ENCODE results near the gene SLC41A3. TPM values are rescaled to one million over a fixed set of nuclear protein-coding genes. Genes with fewer than 3 reads are reported as not detected.
A peak's percentile ranks its signal among the peaks of the same experiment; 100 is the strongest.
"Not testable (repeated sequence)": the region's sequence is repeated elsewhere in the genome, so short reads cannot be mapped to it uniquely, and the experiment has no call there.

The SLC41A3 gene
- polyA plus RNA-seq, 2 of the 4 experiments (the other 2 are of a cell fraction): 18.9 to 24.2 TPM

DNA sequence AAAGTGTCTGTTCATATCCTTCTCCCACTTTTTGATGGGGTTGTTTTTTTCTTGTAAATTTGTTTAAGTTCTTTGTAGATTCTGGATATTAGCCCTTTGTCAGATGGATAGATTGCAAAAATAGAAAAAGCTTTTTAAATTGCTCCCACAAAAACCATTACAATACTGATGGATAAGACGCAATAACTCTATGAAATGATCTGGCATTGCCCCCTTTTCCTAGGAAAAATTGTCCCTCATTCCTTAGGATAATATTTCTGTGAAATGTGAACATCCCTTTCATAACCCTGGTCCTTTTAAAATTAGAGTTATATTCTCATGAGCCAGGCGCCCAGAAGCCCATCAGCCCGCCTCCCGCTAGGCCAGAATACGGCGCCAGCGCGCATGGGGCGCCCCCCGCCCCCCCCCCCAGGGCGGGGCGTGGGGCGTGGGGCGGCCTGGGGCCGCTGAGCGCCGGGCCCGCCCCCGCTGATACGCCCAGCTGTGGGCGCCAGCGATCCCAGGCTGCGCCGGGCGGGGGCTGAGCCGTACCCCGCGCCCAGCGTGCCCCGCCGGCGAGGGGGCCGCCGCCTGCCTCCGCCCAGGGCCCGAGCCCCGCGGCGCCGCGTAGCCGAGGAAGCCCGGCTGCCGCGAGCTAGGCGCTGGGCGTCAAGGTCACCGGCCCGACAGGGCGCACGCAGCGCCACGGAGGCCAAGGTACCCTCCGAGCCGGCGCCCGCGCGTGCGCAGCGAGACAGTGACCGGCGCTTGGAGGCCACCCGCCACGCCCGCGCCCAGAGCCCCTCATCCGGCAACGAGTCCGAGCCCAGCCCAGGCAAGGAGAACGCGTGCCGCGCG, 126.0 kb downstream of the SLC41A3 start:
- H3K27ac ChIP-seq: peak overlapping the region; percentile 50 to 84; a peak in 4 of 6 replicates
- no peak for DNase-seq (ENCODE audit: low read depth in 1 of 2, low spot score in 1 of 2)
- H3K4me2 ChIP-seq: peak overlapping the region; percentile 82
- WGBS (ENCODE audit: missing lambda C conversion rate): 85% methylated on average over 1 of the region's 75 CpGs
- POLR2A ChIA-PET: no interaction called here
- peak; percentile 78 to 81 for ATAC-seq
- CTCF ChIA-PET: no interaction called here
- no peaks in the 10 kb centered on the region for H3K9me3 ChIP-seq
- peak overlapping the region; percentile 47 for H3K4me3 ChIP-seq
- TF ChIP-seq, protein P1, sequence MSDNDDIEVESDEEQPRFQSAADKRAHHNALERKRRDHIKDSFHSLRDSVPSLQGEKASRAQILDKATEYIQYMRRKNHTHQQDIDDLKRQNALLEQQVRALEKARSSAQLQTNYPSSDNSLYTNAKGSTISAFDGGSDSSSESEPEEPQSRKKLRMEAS (IDR thresholded peaks at IDR 0.05): no peak
- TF ChIP-seq, protein P2, sequence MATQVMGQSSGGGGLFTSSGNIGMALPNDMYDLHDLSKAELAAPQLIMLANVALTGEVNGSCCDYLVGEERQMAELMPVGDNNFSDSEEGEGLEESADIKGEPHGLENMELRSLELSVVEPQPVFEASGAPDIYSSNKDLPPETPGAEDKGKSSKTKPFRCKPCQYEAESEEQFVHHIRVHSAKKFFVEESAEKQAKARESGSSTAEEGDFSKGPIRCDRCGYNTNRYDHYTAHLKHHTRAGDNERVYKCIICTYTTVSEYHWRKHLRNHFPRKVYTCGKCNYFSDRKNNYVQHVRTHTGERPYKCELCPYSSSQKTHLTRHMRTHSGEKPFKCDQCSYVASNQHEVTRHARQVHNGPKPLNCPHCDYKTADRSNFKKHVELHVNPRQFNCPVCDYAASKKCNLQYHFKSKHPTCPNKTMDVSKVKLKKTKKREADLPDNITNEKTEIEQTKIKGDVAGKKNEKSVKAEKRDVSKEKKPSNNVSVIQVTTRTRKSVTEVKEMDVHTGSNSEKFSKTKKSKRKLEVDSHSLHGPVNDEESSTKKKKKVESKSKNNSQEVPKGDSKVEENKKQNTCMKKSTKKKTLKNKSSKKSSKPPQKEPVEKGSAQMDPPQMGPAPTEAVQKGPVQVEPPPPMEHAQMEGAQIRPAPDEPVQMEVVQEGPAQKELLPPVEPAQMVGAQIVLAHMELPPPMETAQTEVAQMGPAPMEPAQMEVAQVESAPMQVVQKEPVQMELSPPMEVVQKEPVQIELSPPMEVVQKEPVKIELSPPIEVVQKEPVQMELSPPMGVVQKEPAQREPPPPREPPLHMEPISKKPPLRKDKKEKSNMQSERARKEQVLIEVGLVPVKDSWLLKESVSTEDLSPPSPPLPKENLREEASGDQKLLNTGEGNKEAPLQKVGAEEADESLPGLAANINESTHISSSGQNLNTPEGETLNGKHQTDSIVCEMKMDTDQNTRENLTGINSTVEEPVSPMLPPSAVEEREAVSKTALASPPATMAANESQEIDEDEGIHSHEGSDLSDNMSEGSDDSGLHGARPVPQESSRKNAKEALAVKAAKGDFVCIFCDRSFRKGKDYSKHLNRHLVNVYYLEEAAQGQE (IDR thresholded peaks at IDR 0.05): no peak
- no peaks in the 10 kb centered on the region for H3K4me1 ChIP-seq
- no peak for FAIRE-seq

DNA sequence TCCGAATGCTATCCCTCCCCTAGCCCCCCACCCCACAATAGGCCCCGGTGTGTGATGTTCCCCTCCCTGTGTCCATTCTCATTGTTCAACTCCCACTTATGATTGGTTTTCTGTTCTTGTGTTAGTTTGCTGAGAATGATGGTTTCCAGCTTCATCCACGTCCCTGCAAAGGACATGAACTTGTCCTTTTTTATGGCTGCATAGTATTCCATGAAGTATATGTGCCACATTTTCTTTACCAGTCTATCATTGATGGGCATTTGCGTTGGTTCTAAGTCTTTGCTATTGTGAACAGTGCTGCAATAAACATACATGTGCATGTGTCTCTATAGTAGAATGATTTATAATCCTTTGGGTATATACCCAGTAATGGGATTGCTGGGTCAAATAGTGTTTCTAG, 126.9 kb downstream of the SLC41A3 start:
- no CpG with 5 or more reads among the region's 4 CpGs for WGBS (ENCODE audit: missing lambda C conversion rate)
- ATAC-seq; H3K4me3 ChIP-seq; H3K4me1 ChIP-seq; DNase-seq (ENCODE audit: low read depth in 1 of 2, low spot score in 1 of 2); CTCF ChIA-PET; H3K9me3 ChIP-seq; POLR2A ChIA-PET; FAIRE-seq; H3K4me2 ChIP-seq; H3K27ac ChIP-seq: not testable (repeated sequence)

Small RNAs within 50 kb of the gene (small RNA-seq; reads per million reads assigned to genes)
- 0 to 2.1 (median 0) reads per million in 6 experiments for gene AC092903.1

Other genes with a start within 250 kb of the SLC41A3 start
- gene ROPN1B, start 114.9 kb downstream of the SLC41A3 start, polyA plus RNA-seq (2011; rRNA removed): not detected in 2 replicates
- gene ROPN1B, start 114.9 kb downstream of the SLC41A3 start, polyA plus RNA-seq (2017; fragmentation: RNase III; extraction: RNeasy Plus Mini Kit Qiagen cat#74134 plus additional on column Dnase treatment): not detected in 3 replicates
- 0.18 and 0.40 TPM in 2 replicates for gene ALDH1L1, start 96.5 kb upstream of the SLC41A3 start, polyA plus RNA-seq (2011; rRNA removed)
- gene ALDH1L1, start 96.5 kb upstream of the SLC41A3 start, polyA plus RNA-seq (2017; fragmentation: RNase III; extraction: RNeasy Plus Mini Kit Qiagen cat#74134 plus additional on column Dnase treatment): 0.13 to 0.21 TPM (median 0.14 TPM) in 3 replicates